BLaER1 treated with 17β-estradiol and CSF1 and Interleukin-3, amounts not matched to agents 10 nM and 100 nM (cell line): ENCODE results near the gene ANO7.
A peak's percentile ranks its signal among the peaks of the same experiment; 100 is the strongest.

Experiments used
- H3K27ac ChIP-seq, 11 experiments: shearing (Covaris generic); formaldehyde crosslinking; 2 replicates each; pipeline ENCODE4 v1.8.1; 2022
- H3K27me3 ChIP-seq, 11 experiments: shearing (Covaris generic); formaldehyde crosslinking; 2 replicates each; pipeline ENCODE4 v1.8.1; 2022
- H3K36me3 ChIP-seq, 11 experiments: shearing (Covaris generic); formaldehyde crosslinking; 2 replicates each; pipeline ENCODE4 v1.8.1; 2022
- H3K4me1 ChIP-seq, 10 experiments: shearing (Covaris generic); formaldehyde crosslinking; 2 replicates each; pipeline ENCODE4 v1.8.1; 2022
- H3K4me2 ChIP-seq, 11 experiments: shearing (Covaris generic); formaldehyde crosslinking; 2 replicates each; pipeline ENCODE4 v1.8.1; 2022
- H3K4me3 ChIP-seq, 10 experiments: shearing (Covaris generic); formaldehyde crosslinking; 2 replicates each; pipeline ENCODE4 v1.8.1; 2022
- H3K9ac ChIP-seq, 11 experiments: shearing (Covaris generic); formaldehyde crosslinking; 2 replicates each; pipeline ENCODE4 v1.8.1; 2022
- H3K9me3 ChIP-seq, 11 experiments: shearing (Covaris generic); formaldehyde crosslinking; replicated peaks in 1 of 11; 2 replicates each; pipeline ENCODE4 v1.8.1; 2022
- H4K20me1 ChIP-seq, 11 experiments: shearing (Covaris generic); formaldehyde crosslinking; 2 replicates each; pipeline ENCODE4 v1.8.1; 2022
- Cebpa-rat ChIP-seq, 11 experiments: shearing (Covaris generic); IDR thresholded peaks; 2 replicates each; pipeline ENCODE4 v1.8.1; 2022

Gene ANO7

DNA sequence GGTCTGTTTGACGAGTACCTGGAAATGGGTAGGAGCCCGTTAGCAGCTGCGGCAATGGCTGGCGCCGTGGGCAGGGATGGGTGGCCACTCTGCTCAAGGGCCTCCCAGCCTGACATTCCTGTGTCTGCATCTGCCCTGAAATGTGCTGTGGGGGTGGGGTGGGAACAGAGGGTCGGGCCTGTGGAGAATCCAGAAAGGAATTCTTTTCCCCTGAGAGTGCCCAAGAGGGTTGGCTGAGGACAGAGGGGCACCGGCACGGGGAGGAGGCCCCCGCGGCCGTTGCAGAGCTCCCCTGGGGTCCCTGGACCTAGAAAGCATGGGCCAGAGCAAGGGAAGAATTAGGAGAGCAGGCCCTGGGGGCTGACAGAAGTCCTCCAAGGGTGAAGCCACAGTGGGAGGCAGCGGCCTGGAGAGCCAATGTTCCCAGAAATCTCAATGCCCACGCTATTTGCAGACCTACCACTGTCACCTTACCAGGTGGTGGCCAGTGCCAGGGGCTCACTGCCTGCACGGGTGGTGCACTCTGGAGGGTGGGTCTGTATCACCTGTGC lies 27.8 kb downstream of the ANO7 start:
- peaks cover 0 to 6% (median 0%) of the 10 kb centered on the region in 11 experiments; a peak in 1 of 22 replicates for H3K27me3 ChIP-seq
- H3K36me3 ChIP-seq: no peaks in the 10 kb centered on the region
- H3K27ac ChIP-seq: no peak overlapping the region
- H3K4me3 ChIP-seq: no peak overlapping the region
- H3K4me1 ChIP-seq: peaks cover 12 to 25% (median 18%) of the 10 kb centered on the region in 10 experiments
- no peaks in the 10 kb centered on the region for H3K9me3 ChIP-seq
- no peak for TF ChIP-seq Cebpa-rat (IDR thresholded peaks at IDR 0.05)
- peaks cover 0 to 52% (median 0%) of the 10 kb centered on the region in 11 experiments; a peak in 6 of 22 replicates for H4K20me1 ChIP-seq
- no peak overlapping the region for H3K9ac ChIP-seq
- H3K4me2 ChIP-seq: no peak overlapping the region

DNA sequence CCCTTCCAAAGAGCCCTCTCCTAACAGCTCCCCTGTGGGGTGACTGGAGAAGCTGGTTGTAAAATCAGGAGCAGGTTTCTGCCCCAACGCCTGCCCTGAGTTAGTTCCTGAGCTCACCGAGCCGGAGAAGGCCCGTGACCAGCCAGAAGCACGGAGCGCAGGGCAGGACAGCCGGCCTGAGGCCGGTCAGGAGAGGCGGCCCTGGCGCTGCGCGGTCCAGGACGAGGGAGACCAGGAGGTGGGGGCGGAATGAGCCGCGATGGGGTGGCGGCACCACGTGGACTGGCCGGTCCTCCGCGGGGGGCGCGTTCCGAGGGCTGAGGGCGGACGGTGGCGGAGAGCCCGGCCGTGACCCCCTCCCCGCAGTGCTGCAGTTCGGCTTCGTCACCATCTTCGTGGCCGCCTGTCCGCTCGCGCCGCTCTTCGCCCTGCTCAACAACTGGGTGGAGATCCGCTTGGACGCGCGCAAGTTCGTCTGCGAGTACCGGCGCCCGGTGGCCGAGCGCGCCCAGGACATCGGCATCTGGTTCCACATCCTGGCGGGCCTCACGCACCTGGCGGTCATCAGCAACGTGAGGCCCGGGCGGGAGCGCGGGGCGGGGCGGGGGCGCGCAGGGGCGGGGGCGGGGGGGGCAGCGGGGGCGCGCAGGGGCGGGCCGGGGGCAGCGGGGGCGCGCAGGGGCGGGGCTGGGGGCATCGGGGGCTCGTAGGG lies 29.0 kb downstream of the ANO7 start:
- Histone ChIP-seq H3K4me3 (peak overlapping the region; percentile 33 to 65 (median 51); a peak in 18 of 20 replicates), H3K9me3 (no peaks in the 10 kb centered on the region), H3K4me2 (peak overlapping the region; percentile 59 to 85 (median 75)), H3K36me3 (no peaks in the 10 kb centered on the region), H3K9ac (peak overlapping the region in 8 of 11 experiments; percentile 27 to 66 (median 48); a peak in 10 of 22 replicates), H3K27ac (peak overlapping the region in 6 of 11 experiments; percentile 18 to 45 (median 28); a peak in 7 of 22 replicates), H3K27me3 (peaks cover 0 to 6% (median 0%) of the 10 kb centered on the region in 11 experiments; a peak in 1 of 22 replicates), H3K4me1 (peaks cover 12 to 22% (median 15%) of the 10 kb centered on the region in 10 experiments), H4K20me1 (peaks cover 0 to 43% (median 0%) of the 10 kb centered on the region in 11 experiments; a peak in 5 of 22 replicates)
- TF ChIP-seq Cebpa-rat (IDR thresholded peaks at IDR 0.05): no peak

DNA sequence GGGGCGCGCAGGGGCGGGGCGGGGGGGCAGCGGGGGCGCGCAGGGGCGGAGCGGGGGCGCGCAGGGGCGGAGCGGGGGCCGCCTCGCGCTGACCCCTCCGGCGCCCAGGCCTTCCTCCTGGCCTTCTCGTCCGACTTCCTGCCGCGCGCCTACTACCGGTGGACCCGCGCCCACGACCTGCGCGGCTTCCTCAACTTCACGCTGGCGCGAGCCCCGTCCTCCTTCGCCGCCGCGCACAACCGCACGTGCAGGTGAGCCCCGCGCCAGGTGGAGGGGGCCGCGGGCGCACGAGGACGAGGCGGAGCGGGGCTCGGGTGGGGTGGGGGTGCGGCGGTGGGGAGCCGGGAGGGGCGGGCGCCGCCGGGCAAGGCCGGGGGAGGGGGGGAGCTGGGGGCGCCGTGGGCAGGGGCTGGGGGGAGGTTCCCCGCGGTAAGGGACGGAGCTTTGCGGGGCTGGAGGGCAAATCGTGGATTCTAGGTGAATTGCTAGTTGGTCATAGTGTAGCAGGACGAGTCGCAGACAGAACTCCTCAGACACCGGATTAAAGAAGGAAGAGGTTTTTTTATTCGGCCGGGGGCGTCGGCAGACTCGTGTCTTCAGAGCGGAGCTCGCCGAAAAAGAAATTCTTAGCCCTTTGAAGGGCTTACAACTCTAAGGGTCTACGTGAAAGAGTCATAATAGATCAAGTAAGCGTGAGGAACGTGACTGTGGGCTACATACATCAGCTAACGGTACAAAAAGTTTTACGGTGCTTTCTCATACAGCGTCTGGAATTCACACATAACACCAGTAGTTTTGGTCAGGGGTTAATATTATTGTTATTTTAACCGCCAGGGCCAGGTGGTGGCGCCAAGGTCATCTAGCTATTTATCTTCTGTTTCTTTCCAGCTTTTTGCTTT lies 29.9 kb downstream of the ANO7 start:
- Histone ChIP-seq H3K36me3 (no peaks in the 10 kb centered on the region; a peak in 1 of 22 replicates), H3K4me1 (peaks cover 15 to 27% (median 20%) of the 10 kb centered on the region in 10 experiments), H3K4me3 (peak overlapping the region; percentile 57 to 74 (median 64)), H4K20me1 (peaks cover 0 to 46% (median under 1%) of the 10 kb centered on the region in 11 experiments; a peak in 8 of 22 replicates), H3K4me2 (peak overlapping the region; percentile 85 to 99 (median 96)), H3K27me3 (peaks cover 0 to 6% (median 0%) of the 10 kb centered on the region in 11 experiments; a peak in 1 of 22 replicates), H3K9ac (peak overlapping the region; percentile 30 to 80 (median 70); a peak in 21 of 22 replicates), H3K9me3 (no peaks in the 10 kb centered on the region), H3K27ac (peak overlapping the region in 4 of 11 experiments; percentile 21 to 49 (median 38); a peak in 3 of 22 replicates)
- TF ChIP-seq Cebpa-rat (IDR thresholded peaks at IDR 0.05): no peak

DNA sequence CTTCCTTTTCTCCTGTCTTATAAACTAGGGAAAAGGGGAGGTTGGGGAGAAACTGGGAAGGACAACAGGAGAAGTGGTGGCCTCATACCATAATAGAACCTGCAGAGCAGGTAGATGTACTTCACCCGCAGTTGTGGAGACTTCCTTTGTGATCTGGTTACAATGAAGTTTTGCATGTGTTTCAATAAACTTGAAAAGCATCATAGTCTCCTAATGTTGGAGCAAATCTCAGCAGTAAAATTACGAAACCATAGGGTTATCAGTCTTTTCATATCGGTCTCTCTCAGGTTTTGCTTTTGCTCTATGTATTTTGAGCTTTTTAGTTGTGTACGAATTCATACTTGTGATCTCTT lies 30.5 kb downstream of the ANO7 start:
- peak overlapping the region; percentile 57 to 74 (median 64) for H3K4me3 ChIP-seq
- no peaks in the 10 kb centered on the region for H3K9me3 ChIP-seq
- H3K4me2 ChIP-seq: peak overlapping the region; percentile 85 to 99 (median 96)
- H3K27ac ChIP-seq: peak overlapping the region in 2 of 11 experiments; percentile 35 to 42; a peak in 1 of 22 replicates
- H3K9ac ChIP-seq: peak overlapping the region; percentile 30 to 80 (median 70); a peak in 20 of 22 replicates
- H4K20me1 ChIP-seq: peaks cover 0 to 46% (median 4%) of the 10 kb centered on the region in 11 experiments; a peak in 10 of 22 replicates
- TF ChIP-seq Cebpa-rat (IDR thresholded peaks at IDR 0.05): no peak
- H3K27me3 ChIP-seq: peaks cover 0 to 6% (median 0%) of the 10 kb centered on the region in 11 experiments; a peak in 1 of 22 replicates
- peaks cover 21 to 33% (median 26%) of the 10 kb centered on the region in 10 experiments for H3K4me1 ChIP-seq
- no peaks in the 10 kb centered on the region; a peak in 1 of 22 replicates for H3K36me3 ChIP-seq

DNA sequence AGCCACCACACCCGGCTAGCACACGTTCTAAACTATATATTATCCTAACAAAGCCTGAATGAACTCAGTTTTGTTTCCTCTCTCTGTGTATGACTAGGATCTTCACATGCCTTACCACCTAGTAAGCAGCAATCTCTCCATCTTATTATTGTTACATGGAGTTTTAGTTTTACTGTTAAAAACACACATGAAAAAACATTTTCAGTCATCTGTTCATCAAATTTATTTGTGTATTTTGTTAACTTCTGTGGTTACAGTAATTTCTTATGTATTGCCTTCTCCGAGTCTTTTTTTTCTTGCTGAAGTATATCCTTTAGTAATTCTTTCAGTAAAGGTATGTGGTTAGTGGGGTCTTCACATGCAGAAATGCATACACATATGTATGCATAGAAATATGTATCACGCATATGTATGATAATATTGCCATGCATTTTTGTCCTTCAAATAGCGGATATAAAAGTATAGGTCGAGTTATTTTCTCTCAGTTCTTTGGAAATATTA lies 31.4 kb downstream of the ANO7 start:
- Histone ChIP-seq H3K36me3 (peaks cover 0 to 4% (median 0%) of the 10 kb centered on the region in 11 experiments; a peak in 2 of 22 replicates), H3K27me3 (peaks cover 0 to 6% (median 0%) of the 10 kb centered on the region in 11 experiments; a peak in 1 of 22 replicates), H3K27ac (no peak overlapping the region), H3K4me1 (peaks cover 25 to 38% (median 32%) of the 10 kb centered on the region in 10 experiments), H3K4me3 (peak overlapping the region in 1 of 10 experiments; percentile 57; a peak in 1 of 20 replicates), H3K4me2 (peak overlapping the region; percentile 85 to 99 (median 96); a peak in 20 of 22 replicates), H4K20me1 (peaks cover 0 to 46% (median 9%) of the 10 kb centered on the region in 11 experiments; a peak in 12 of 22 replicates), H3K9me3 (no peaks in the 10 kb centered on the region), H3K9ac (peak overlapping the region in 1 of 11 experiments; percentile 43; a peak in 2 of 22 replicates)
- TF ChIP-seq Cebpa-rat (IDR thresholded peaks at IDR 0.05): no peak

GRCh38 chr2:241223211-241224017 lies 34.9 kb downstream of the ANO7 start:
- Histone ChIP-seq H3K4me2 (peak overlapping the region in 10 of 11 experiments; percentile 17 to 61 (median 46); a peak in 19 of 22 replicates), H3K4me1 (peaks cover 25 to 37% (median 32%) of the 10 kb centered on the region in 10 experiments), H3K4me3 (no peak overlapping the region), H3K27me3 (no peaks in the 10 kb centered on the region), H3K9me3 (no peaks in the 10 kb centered on the region), H3K27ac (no peak overlapping the region), H3K9ac (peak overlapping the region in 1 of 11 experiments; percentile 34; a peak in 1 of 22 replicates), H4K20me1 (peaks cover 0 to 57% (median 18%) of the 10 kb centered on the region in 11 experiments; a peak in 16 of 22 replicates), H3K36me3 (peaks cover 18 to 39% (median 31%) of the 10 kb centered on the region in 11 experiments)
- no peak for TF ChIP-seq Cebpa-rat (IDR thresholded peaks at IDR 0.05)

- Histone ChIP-seq H3K9ac (peak overlapping the region in 2 of 11 experiments; percentile 18 to 34; a peak in 1 of 22 replicates), H3K27me3 (no peaks in the 10 kb centered on the region), H3K4me1 (peaks cover 21 to 31% (median 27%) of the 10 kb centered on the region in 10 experiments), H3K4me2 (peak overlapping the region in 10 of 11 experiments; percentile 17 to 61 (median 46); a peak in 16 of 22 replicates), H3K27ac (no peak overlapping the region), H4K20me1 (peaks cover 0 to 66% (median 27%) of the 10 kb centered on the region in 11 experiments; a peak in 16 of 22 replicates), H3K9me3 (no peaks in the 10 kb centered on the region), H3K36me3 (peaks cover 27 to 47% (median 40%) of the 10 kb centered on the region in 11 experiments), H3K4me3 (no peak overlapping the region)
- TF ChIP-seq Cebpa-rat (IDR thresholded peaks at IDR 0.05): no peak
Observed at GRCh38 chr2:241224018-241224850, 35.8 kb downstream of the ANO7 start.
